HL-60/S4 treated with phorbol 12-myristate 13-acetate at 8.2 ng/mL for 4 days and 3 days (cell line): ENCODE results near the gene PCBP3.

ENCODE experiments used
- in situ Hi-C: fragments of 300-500 bp; cut with MboI; formaldehyde crosslinking; loops from 2 replicates; pipeline ENCODE4 v1.15.0; 2022; ENCODE audit warnings: low sequenced_read_pairs

PCBP3 gene

DNA sequence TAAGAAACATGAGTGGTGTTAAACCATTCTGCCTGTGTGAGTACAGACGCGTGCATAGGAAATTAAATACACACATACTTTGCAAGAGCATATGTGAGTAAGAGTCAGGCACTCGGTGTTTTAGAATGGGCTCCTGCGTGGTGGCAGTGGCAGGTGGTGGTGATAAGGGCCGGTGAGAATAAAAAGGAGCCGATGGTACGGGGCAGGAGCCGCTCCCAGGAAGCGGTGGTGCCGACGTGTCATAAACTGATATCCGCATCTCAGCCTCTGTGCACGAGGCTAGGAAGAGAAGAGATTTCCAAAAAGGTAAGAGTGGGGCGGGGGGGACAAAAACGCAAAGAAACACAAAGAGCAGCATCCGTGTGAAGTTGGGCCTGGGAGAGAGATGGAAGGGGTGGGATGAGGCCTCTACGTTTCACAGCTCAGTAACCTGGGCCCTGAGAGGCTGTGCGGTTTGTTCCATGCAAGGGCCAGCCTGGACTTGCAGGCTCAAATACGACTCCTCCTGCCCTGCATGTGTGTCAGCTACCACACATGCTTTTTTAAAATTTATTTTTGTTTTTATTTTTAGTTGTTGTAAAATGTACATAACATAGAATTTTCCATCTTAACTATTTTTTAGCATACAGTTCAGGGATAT is 210.3 kb downstream of the PCBP3 start:
- in situ Hi-C loops = no loop called here

DNA sequence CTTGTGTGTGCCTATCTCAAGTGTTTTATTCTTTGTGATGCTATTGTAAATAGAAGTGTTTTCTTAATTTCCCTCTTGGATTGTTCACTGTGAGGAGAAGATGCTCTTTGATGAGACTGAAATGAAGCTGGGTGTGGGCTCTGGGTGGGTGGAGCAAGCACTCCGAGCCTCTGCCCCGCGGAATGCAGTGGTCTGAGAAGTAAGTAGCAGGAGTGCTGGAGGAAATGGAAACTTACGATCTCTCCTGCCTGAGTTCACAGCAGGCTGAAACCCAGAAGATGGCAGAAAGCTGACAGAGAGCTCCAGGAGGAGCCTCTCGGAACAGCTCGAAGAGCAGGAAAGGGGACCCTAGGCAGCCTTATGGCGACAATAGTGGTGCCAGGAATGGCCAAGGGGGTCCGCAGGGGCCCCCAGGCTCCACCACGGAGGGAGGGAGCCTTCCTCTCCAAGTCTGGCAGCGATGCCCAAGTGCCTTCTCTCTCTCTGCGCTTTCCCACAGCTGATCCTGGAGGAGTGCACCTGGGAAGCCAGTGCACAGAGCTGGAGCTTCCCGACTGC is 211.2 kb downstream of the PCBP3 start:
- in situ Hi-C loops = no loop called here

DNA sequence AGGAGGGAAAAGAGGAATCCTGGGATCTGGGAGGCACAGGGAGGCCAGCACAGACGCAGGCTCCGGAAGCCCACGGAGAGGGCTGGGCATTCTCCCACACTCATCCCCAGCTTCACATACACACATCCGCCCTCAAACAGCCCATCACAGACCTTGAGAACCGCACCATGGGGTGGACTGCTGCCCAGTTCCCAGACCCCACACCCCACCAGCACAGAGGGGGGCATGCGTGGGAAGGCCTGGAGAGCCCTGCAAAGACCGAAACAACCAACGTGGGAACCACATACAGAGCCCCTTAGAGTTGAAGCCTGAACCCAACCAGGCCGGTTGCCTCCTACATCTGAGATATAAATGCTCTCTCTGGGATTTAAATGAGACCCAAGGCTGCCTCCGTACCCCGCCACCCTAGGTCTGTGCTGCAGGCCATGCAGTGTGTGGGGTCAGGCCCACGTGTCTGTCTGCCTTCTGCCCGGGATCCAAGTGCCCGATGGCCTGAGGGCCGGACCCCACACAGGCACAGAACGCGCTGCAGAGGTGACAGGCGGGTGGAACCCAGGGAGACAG is 211.8 kb downstream of the PCBP3 start:
- in situ Hi-C loops = no loop called here

DNA sequence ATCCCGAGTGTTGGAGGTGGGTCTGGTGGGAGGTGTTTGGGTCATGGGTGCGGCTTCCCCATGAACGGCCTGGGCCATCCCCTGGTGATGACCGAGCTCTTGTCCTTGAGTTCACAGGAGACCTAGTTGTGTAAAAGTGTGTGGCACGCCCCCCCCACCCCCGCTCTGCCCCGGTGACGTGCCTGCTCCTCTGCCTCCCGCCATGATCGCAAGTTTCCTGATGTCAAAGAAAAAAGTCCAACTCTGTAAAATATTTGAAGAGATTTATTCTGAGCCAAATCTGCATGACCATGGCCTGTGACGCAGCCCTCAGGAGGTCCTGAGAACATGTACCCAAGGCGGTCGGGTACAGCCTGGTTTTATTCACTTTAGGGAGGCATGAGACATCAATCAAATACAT is 212.9 kb downstream of the PCBP3 start:
- in situ Hi-C loops = no loop called here

DNA sequence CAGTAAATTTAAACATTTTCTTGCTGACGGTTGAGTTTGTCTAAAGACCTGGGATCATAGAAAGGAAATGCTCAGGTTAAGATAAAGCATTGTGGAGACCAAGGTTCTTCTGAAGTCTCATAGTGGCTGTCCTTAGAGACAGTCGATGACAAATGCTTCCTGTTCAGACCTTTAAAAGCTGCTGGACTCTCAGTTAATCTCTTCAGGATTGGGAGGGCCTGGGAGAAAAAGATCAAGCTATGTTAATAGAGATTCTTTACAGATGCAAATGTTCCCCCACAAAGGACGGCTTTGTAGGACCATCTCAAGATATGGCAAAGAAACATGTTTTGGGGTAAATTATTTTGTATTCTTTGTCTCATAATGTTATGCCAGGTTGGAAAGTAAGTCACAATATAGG is 213.4 kb downstream of the PCBP3 start:
- in situ Hi-C loops = no loop called here

DNA sequence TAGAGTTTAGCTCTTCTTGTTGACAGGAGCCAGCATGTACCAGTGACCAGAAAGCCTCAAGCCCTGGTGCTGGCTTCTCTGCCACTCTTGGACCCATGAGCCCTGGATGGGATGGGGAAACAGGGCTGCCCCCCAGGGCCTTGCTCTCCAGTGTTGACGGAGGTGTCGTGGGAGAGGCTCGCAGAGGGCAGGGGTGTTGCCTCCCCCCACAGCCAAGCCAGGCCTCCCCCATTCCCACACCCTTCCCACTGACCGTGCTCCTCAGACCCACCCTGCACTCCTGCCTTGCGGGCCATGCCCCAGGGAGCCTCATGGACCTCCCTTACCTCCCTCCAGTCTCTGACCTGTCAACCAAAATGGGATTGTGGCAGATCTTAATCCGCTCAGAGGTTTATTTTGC is 214.2 kb downstream of the PCBP3 start:
- in situ Hi-C loops = no loop called here

DNA sequence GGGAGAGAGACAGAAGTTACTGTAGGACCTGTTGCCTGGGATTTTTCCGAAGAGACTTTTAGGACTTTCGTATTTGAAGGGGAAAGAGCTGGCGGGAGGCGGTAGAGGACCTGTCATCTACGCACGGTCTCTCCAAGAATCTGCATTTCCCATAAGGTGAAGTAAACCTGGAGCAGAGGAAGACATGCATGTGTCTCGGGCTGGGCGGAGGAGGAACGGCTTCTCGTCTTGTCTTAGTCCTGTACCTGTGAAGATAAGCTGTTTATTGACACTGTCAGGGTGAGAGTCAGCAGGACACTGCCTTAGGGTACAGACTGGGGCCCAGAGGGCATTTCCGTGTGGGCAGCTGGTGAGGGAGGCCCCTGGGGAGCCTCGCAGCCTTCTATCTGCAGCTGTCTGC is 214.7 kb downstream of the PCBP3 start:
- in situ Hi-C loops = no loop called here

DNA sequence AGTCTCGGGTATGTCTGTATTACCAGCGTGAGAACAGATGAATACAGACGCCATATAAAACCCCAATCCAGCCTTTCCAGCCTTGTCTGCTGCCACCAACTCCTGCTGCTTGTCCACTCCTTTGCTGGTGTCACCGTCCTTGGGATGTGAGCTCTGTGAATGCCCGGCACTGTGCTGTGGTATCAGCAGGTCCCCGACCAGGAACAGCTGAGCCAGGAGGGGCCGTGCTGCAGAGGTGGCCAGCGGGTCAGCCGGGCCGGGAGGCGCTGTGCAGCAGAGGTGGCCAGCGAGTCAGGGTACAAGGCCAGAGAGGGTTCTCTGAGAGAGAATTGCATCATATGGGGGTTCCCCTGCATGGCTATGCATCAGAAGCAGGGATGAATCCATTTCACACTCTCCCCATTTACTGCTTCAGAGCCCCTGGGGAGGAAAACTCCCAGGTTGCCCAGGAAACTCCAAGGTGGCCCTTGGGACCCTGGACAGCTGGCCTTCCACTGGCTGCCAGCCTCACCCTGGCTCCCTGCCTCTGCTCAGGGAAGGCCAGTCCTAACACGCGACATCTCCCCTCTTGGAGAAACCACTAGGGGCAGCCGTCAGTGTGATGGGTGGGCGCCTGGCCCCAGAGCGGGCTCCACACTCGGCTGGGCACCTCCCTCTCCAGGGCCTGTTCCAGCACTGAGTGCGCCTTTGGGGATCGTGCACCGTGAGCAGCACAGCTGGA is 215.7 kb downstream of the PCBP3 start:
- in situ Hi-C loops = no loop called here

DNA sequence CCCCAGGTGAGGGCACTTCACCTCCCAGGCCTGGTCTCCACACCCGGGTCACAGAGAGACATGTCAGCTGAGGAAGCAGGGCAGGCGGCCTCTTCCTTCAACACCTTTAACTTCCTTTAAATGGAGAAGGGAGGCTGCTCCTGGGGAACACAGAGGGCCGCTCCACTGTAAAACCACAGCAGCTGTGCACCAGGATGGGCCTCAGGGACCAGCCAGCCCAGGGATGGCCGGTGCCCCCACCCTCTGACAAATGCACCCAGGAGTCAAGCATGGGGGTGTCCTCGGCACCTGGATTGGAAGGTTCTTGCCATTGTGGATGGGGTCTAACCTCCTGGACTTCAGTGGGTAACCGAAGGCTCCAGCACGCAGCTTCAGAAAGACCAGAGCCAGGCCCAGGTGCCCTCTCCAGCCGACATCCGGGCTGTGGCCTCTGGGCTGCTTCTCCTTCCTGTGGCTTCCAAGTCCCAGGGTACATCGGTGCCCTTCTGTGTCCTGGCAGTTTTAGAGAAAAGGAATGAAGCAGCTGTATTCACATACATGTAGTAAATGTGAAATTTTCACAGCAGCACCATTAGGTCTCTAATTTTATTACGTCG is 216.3 kb downstream of the PCBP3 start:
- in situ Hi-C loops = no loop called here

DNA sequence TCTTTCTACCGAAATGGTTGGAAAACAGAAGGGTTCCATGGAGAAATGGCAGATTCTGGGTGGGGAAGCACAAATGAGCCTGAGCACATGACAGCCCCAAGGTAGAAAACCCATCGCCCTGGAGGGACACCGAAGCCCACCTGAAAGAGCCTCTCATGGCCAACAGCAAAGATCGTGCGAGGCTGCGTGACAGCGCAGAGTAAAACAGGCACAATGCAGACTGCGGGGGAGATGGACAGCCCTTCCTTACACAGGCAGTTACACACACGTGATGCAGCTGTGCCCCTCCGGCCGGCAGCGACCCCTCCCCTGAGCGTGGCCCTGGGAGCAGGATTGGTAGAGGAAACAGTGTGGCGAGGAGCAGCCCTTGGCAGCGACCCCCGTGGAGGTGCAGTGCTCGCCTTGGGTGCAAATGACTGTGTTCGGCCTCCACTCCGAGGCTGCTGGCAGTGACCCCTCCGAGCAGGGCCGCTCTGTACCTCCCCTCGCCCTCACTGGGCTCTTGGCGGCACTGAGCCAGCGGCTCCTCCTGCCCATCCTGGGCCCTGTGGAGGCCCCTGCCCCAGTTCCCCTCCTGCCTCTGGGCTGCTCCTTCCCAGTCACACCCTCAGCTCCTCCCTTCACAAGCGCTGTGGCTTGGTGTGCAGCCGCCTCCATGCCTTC is 217.1 kb downstream of the PCBP3 start:
- in situ Hi-C loops = no loop called here

DNA sequence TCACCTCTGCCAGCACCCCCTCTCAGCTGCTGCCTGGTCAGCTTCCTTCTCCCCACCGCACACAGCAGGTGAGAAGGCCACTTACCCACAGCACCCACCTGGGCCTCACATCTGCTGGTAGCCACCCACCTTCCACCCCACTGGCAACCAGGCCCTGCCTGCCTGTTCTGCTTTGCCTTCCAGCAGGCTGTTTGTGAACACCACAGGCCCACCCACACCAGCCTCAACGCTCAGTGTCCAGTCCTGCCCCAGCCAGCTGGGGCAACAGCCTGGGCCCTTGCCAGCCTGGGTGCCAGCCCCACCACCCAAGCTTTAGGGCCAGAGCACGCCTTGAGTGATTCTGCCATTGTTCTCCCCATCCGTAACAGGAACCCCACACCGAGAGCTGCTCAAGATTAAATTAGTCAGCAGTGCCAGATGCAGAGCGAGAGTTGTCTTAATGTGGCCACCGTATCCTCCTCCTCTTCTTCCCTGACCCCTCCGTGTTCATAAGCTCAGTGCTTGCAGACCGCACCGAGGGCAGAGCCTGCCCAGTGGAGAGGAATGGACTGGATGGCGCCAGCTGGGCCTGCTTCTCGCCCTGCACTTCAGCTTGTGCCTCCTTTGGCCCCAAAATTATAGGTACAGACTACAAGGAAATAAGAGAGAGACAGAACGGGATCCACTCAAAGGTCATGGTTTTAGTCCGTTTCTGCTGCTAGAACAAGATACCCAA is 217.8 kb downstream of the PCBP3 start:
- in situ Hi-C loops = no loop called here

DNA sequence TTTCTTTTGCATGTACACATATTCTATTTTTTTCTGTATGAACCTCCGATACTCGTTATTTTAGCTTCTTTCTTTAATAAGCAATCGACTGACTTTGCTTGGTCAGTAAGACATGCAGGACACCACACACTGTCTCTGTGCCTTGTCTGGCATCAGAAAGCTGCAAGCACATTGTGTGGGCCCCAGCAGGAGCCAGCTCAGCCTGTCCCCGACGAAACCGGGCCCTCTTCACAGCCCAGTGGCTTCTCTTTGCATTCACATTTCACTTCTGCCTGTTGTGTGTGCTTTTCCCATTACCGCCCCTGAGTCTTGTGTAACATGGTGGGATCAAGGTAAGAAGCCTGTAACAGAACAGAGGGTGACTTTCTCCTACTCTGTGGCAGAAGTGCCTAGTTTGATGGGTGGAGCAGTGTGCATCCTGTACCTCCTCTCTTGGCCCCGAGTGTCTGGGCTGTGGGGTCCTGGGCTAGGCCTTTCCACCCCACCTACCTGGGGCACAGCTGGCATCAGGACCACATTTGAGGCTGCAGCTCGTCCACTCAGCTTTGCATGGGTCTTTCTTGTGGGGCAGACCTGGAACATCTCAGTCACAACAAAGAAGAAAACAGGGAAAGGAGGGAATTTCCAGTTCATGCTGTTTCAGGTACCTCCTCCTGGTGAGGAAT is 219.2 kb downstream of the PCBP3 start:
- in situ Hi-C loops = no loop called here

DNA sequence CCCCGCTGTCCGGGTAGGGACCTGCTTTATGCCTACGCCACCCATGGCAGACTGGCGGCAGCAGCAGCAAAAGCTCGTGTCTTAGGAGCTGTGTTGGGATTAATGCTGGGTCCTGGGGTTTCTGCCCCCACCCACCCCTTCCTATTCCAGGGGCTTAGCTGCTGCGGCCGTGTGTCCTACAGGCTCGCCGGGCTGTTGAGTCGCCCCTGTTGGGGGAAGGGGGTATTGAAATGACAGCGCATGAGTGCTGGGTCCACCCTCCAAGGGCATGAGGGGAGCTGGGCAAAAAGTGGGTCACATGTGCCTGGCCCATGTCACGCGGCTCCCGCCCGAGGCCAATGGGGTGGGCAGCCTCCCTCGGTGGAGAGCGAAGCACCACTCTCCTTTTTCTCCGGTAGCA is 219.7 kb downstream of the PCBP3 start:
- in situ Hi-C loops = no loop called here

DNA sequence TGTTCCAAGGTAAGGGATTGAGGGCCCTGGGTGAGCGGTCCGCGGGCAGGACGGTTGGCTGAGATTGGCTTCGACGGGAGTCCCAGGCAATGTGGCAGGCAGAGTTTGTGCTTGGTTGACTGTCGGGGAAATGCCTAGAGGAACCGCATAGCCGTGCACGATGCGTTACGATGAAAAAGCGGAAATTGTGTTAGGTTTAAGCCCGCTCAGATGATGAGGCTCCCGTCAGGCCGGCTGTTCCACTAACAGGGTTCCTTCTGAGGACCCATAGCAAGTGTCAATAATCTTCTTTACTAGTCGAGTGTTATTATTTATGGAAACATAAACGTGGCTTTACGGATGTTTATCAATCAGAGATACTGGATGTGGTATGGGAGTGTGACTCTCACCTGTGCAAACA is 220.2 kb downstream of the PCBP3 start:
- in situ Hi-C loops = no loop called here

DNA sequence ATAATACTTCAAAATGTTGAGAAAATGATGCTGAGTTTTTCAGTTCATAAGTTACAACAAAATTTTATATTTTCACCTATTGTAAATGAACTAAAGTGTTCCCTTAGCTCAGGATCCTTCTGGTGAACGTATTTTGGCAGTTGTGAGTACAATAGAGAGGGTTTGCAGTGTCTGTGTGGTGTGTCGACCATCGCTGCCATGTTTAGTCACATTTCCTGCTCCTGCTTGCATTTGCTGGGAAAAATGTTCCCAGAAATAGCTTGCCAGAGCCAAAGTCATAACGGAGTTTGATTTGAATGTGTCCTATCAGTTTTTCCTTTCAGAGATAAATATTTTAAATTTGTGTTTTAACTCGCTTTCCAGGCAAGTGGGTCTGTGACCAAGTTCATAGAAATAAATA is 220.9 kb downstream of the PCBP3 start:
- in situ Hi-C loops = no loop called here

DNA sequence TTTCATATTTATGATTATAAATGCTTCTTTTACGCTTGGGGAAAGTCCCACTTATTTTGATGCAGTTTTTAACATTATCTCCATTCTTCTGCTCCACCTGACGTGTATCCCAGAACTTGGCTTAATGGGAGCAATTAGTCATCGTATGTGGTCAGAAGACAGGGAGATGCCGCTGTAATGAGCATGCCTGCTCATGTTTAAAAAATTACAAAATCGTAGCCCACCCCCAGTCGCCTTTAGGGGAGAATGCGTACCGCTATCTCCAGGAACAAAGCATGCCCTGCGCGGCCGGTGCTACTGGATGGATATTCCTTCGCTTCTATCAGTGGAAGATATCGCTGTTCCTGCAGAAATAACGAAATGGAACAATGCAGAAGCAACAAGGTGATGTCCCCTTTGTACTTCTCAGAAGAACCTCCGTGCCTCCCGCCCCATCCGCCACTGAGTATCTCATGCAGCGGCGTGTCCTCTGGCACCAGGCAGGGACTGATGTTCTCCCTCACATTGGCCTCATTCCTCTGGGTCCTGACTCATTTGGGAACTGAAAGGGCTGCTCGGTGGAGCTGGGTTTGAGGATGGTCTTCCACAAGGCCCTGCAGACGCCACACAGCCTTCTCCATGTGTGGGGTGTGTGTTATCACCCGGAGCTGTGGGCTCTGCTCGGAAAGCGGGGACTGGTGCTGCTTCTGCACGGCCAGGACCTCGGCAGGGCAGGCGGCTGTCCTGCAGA is 221.7 kb downstream of the PCBP3 start:
- in situ Hi-C loops = no loop called here

DNA sequence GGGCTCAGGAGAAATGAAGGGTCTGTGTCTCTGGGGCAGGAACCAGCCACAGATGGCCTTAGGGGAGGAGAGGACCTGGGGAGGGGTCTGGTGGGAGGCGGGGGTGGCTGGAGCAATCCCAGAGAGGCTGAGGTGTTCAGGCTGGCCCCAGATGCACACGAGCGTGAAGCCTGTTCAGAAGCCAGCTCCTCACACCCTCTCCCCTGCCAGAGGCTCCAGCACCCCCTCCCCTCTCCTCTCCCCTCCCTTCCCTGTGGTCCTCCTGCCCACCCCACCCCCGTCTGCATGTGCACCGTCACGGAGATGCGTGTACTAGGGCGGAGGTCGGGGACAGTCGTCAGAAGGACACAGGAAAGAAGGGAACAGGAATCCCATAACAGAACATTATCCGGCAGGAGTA is 223.0 kb downstream of the PCBP3 start:
- in situ Hi-C loops = no loop called here

DNA sequence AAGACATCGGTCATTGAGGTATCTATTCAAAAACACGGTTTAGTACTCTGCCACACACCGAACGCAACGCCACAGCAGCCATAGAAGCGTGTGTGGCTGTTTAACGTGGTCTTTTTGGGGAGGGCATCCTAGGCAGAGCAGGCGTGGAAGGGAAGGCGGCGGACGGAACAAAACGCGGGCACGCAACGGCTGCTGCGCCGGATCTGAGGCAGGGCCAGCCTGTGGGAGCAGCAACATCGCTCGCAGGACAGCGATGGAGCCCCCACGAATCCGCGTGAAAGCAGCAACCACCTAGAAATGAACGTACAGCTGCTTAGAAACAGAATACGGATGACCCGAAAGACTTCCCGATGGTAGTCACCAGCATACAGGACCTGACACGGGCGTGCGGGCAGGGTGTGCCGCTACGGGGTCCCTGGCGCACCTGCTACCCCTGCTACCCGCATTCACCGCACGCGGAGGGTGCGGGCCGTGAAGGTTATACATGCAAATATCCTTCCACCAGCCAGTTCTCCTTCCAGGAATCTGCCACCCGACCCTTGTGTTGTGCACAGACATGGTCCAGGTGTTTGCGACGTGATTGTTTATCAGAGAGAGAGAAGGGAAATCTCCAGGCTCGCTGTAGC is 223.6 kb downstream of the PCBP3 start:
- in situ Hi-C loops = no loop called here

DNA sequence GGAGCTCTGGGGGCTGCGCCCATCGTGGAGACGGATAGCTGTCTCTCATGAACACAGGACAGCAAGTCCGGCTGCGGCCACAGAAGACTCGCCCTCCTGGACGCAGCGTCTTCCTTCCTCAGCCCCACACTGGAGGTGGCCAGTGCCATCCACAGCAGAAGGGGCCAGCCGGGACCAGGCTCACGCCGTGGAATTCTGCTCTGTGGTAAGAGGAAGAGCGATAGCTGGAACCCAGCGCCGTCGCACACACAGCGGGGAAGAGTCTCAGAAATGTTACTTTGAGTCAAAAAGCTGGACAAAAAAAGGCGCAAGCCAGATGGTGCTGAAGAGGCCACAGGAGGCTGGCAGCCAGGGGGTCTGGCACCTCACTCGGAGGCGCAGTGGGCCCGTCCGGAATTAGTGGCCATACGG is 224.2 kb downstream of the PCBP3 start:
- in situ Hi-C loops = no loop called here
